GM12865 (cell line): ENCODE results near the gene TCF7L2.

ENCODE experiments used
- DNase-seq: peaks from one replicate; pipeline ENCODE4 v3.0.0; 2010; ENCODE audit warnings: low read depth
- H3K4me3 ChIP-seq: 2 replicates; pipeline ENCODE4 v1.5.1; 2011; ENCODE audit warnings: mild to moderate bottlenecking, low read depth, low read length, control low read depth
- CTCF ChIP-seq: IDR thresholded peaks from 2 replicates; pipeline ENCODE4 v1.5.1; 2011; ENCODE audit warnings: low read length, control low read depth, low read depth, inconsistent platforms; ENCODE audit not compliant: insufficient read depth; ENCODE audit errors: missing control alignments

Gene TCF7L2

GRCh38 chr10:113121153-113121552, 171.1 kb downstream of the TCF7L2 start:
- no peak for DNase-seq
- no peak overlapping the region for H3K4me3 ChIP-seq
- no peak for TF ChIP-seq CTCF

GRCh38 chr10:113122947-113123346, 172.9 kb downstream of the TCF7L2 start:
- no peak for TF ChIP-seq CTCF
- no peak for DNase-seq
- no peak overlapping the region for H3K4me3 ChIP-seq

GRCh38 chr10:113124724-113125123, 174.7 kb downstream of the TCF7L2 start:
- H3K4me3 ChIP-seq, result no peak overlapping the region
- TF ChIP-seq CTCF, result no peak
- no peak for DNase-seq

- no peak overlapping the region for H3K4me3 ChIP-seq
- DNase-seq, result no peak
- TF ChIP-seq CTCF, result no peak
Measured at GRCh38 chr10:113125612-113126011, 175.6 kb downstream of the TCF7L2 start.

GRCh38 chr10:113126229-113127201, 176.5 kb downstream of the TCF7L2 start:
- no peak for DNase-seq
- no peak overlapping the region for H3K4me3 ChIP-seq
- TF ChIP-seq CTCF, result no peak

GRCh38 chr10:113127261-113127900, 177.3 kb downstream of the TCF7L2 start:
- DNase-seq, result no peak
- H3K4me3 ChIP-seq, result no peak overlapping the region
- TF ChIP-seq CTCF, result no peak
